ENCODE results near the gene BDKRB1. TPM values are rescaled to one million over a fixed set of nuclear protein-coding genes. Genes with fewer than 3 reads are reported as not detected.

Gene BDKRB1
- total RNA-seq, 2 donors from 2014 or later, result not detected

- ATAC-seq (replicated peaks), result no peak
- Mint-ChIP-seq H3K4me3 (no peak overlapping the region), H3K27ac (no peak overlapping the region), H3K9me3 (no peaks in the 10 kb centered on the region), H3K4me1 (no peaks in the 10 kb centered on the region), H3K27me3 (peaks cover 10% of the 10 kb centered on the region), H3K36me3 (ENCODE audit: low read depth) (no peaks in the 10 kb centered on the region)
Observed at GRCh38 chr14:96225213-96225612, 30.8 kb upstream of the BDKRB1 start.

- H3K4me1 Mint-ChIP-seq, result no peaks in the 10 kb centered on the region
- peaks cover 7% of the 10 kb centered on the region for H3K27me3 Mint-ChIP-seq
Observed at GRCh38 chr14:96225745-96226151, 30.3 kb upstream of the BDKRB1 start.

GRCh38 chr14:96227428-96227827 lies 28.6 kb upstream of the BDKRB1 start:
- H3K36me3 Mint-ChIP-seq (ENCODE audit: low read depth), result no peaks in the 10 kb centered on the region
- H3K27ac Mint-ChIP-seq, result no peak overlapping the region
- no peaks in the 10 kb centered on the region for H3K27me3 Mint-ChIP-seq
- H3K4me3 Mint-ChIP-seq, result no peak overlapping the region
- H3K4me1 Mint-ChIP-seq, result no peaks in the 10 kb centered on the region
- no peaks in the 10 kb centered on the region for H3K9me3 Mint-ChIP-seq
- ATAC-seq (replicated peaks), result no peak

More at GRCh38 chr14:96225745-96226151, 30.3 kb upstream of the BDKRB1 start:
- Mint-ChIP-seq H3K9me3 (no peaks in the 10 kb centered on the region), H3K4me3 (no peak overlapping the region), H3K27ac (no peak overlapping the region), H3K36me3 (ENCODE audit: low read depth) (no peaks in the 10 kb centered on the region)
- ATAC-seq (replicated peaks), result no peak

- Mint-ChIP-seq H3K36me3 (ENCODE audit: low read depth) (no peaks in the 10 kb centered on the region), H3K9me3 (no peaks in the 10 kb centered on the region), H3K27me3 (no peaks in the 10 kb centered on the region), H3K27ac (no peak overlapping the region), H3K4me1 (no peaks in the 10 kb centered on the region), H3K4me3 (no peak overlapping the region)
- ATAC-seq (replicated peaks), result no peak
Observed at GRCh38 chr14:96229315-96229714, 26.7 kb upstream of the BDKRB1 start.

GRCh38 chr14:96231056-96231455 lies 25.0 kb upstream of the BDKRB1 start:
- Mint-ChIP-seq H3K27ac (no peak overlapping the region), H3K9me3 (no peaks in the 10 kb centered on the region), H3K36me3 (ENCODE audit: low read depth) (no peaks in the 10 kb centered on the region), H3K4me3 (no peak overlapping the region), H3K27me3 (peaks cover 5% of the 10 kb centered on the region), H3K4me1 (peaks cover 4% of the 10 kb centered on the region)
- ATAC-seq (replicated peaks), result no peak

GRCh38 chr14:96231526-96232130 lies 24.4 kb upstream of the BDKRB1 start:
- Mint-ChIP-seq H3K27ac (no peak overlapping the region), H3K27me3 (peaks cover 5% of the 10 kb centered on the region), H3K4me3 (no peak overlapping the region), H3K36me3 (ENCODE audit: low read depth) (no peaks in the 10 kb centered on the region), H3K9me3 (no peaks in the 10 kb centered on the region), H3K4me1 (peaks cover 4% of the 10 kb centered on the region)
- ATAC-seq (replicated peaks), result no peak

- no peak overlapping the region for H3K4me3 Mint-ChIP-seq
- no peak overlapping the region for H3K27ac Mint-ChIP-seq
- peaks cover 5% of the 10 kb centered on the region for H3K27me3 Mint-ChIP-seq
- no peaks in the 10 kb centered on the region for H3K9me3 Mint-ChIP-seq
- no peaks in the 10 kb centered on the region for H3K36me3 Mint-ChIP-seq (ENCODE audit: low read depth)
- no peak for ATAC-seq (replicated peaks)
- H3K4me1 Mint-ChIP-seq, result peaks cover 4% of the 10 kb centered on the region
Observed at GRCh38 chr14:96232506-96232905, 23.5 kb upstream of the BDKRB1 start.

- H3K4me1 Mint-ChIP-seq, result peaks cover 4% of the 10 kb centered on the region
- ATAC-seq (replicated peaks), result no peak
- H3K4me3 Mint-ChIP-seq, result no peak overlapping the region
- no peaks in the 10 kb centered on the region for H3K9me3 Mint-ChIP-seq
- peaks cover 5% of the 10 kb centered on the region for H3K27me3 Mint-ChIP-seq
- H3K36me3 Mint-ChIP-seq (ENCODE audit: low read depth), result no peaks in the 10 kb centered on the region
- no peak overlapping the region for H3K27ac Mint-ChIP-seq
Observed at GRCh38 chr14:96233661-96234060, 22.3 kb upstream of the BDKRB1 start.

GRCh38 chr14:96235426-96235825 lies 20.6 kb upstream of the BDKRB1 start:
- Mint-ChIP-seq H3K27me3 (peaks cover 9% of the 10 kb centered on the region), H3K36me3 (ENCODE audit: low read depth) (no peaks in the 10 kb centered on the region), H3K4me3 (no peak overlapping the region), H3K9me3 (no peaks in the 10 kb centered on the region), H3K27ac (no peak overlapping the region), H3K4me1 (peaks cover 4% of the 10 kb centered on the region)
- no peak for ATAC-seq (replicated peaks)

- no peak for ATAC-seq (replicated peaks)
- Mint-ChIP-seq H3K27me3 (peaks cover 9% of the 10 kb centered on the region), H3K4me3 (no peak overlapping the region), H3K4me1 (peaks cover 4% of the 10 kb centered on the region), H3K9me3 (no peaks in the 10 kb centered on the region), H3K27ac (no peak overlapping the region), H3K36me3 (ENCODE audit: low read depth) (no peaks in the 10 kb centered on the region)
Observed at GRCh38 chr14:96237641-96238040, 18.4 kb upstream of the BDKRB1 start.

- Mint-ChIP-seq H3K27ac (no peak overlapping the region), H3K4me3 (no peak overlapping the region), H3K9me3 (no peaks in the 10 kb centered on the region)
Observed at GRCh38 chr14:96238676-96239265, 17.2 kb upstream of the BDKRB1 start.

GRCh38 chr14:96239711-96240141 lies 16.3 kb upstream of the BDKRB1 start:
- H3K4me3 Mint-ChIP-seq, result no peak overlapping the region
- ATAC-seq (replicated peaks), result no peak
- H3K27ac Mint-ChIP-seq, result no peak overlapping the region
- H3K27me3 Mint-ChIP-seq, result peaks cover 9% of the 10 kb centered on the region
- peaks cover 4% of the 10 kb centered on the region for H3K4me1 Mint-ChIP-seq
- H3K36me3 Mint-ChIP-seq (ENCODE audit: low read depth), result no peaks in the 10 kb centered on the region
- no peaks in the 10 kb centered on the region for H3K9me3 Mint-ChIP-seq

More at GRCh38 chr14:96238676-96239265, 17.2 kb upstream of the BDKRB1 start:
- ATAC-seq (replicated peaks), result no peak
- no peaks in the 10 kb centered on the region for H3K36me3 Mint-ChIP-seq (ENCODE audit: low read depth)
- peaks cover 9% of the 10 kb centered on the region for H3K27me3 Mint-ChIP-seq
- H3K4me1 Mint-ChIP-seq, result peaks cover 4% of the 10 kb centered on the region

GRCh38 chr14:96240641-96241040 lies 15.4 kb upstream of the BDKRB1 start:
- no peaks in the 10 kb centered on the region for H3K4me1 Mint-ChIP-seq
- no peak for ATAC-seq (replicated peaks)

GRCh38 chr14:96242126-96242525 lies 13.9 kb upstream of the BDKRB1 start:
- no peaks in the 10 kb centered on the region for H3K9me3 Mint-ChIP-seq
- no peak for ATAC-seq (replicated peaks)
- H3K4me3 Mint-ChIP-seq, result no peak overlapping the region
- no peak overlapping the region for H3K27ac Mint-ChIP-seq
- no peaks in the 10 kb centered on the region for H3K36me3 Mint-ChIP-seq (ENCODE audit: low read depth)
- H3K4me1 Mint-ChIP-seq, result no peaks in the 10 kb centered on the region
- H3K27me3 Mint-ChIP-seq, result peaks cover 9% of the 10 kb centered on the region

More at GRCh38 chr14:96240641-96241040, 15.4 kb upstream of the BDKRB1 start:
- no peak overlapping the region for H3K4me3 Mint-ChIP-seq
- no peaks in the 10 kb centered on the region for H3K36me3 Mint-ChIP-seq (ENCODE audit: low read depth)
- H3K27me3 Mint-ChIP-seq, result peaks cover 9% of the 10 kb centered on the region
- H3K27ac Mint-ChIP-seq, result no peak overlapping the region
- no peaks in the 10 kb centered on the region for H3K9me3 Mint-ChIP-seq

GRCh38 chr14:96243785-96244184 lies 12.2 kb upstream of the BDKRB1 start:
- Mint-ChIP-seq H3K27me3 (peaks cover 9% of the 10 kb centered on the region), H3K4me1 (no peaks in the 10 kb centered on the region), H3K9me3 (no peaks in the 10 kb centered on the region)

More at GRCh38 chr14:96243785-96244184, 12.2 kb upstream of the BDKRB1 start:
- Mint-ChIP-seq H3K36me3 (ENCODE audit: low read depth) (no peaks in the 10 kb centered on the region), H3K27ac (no peak overlapping the region), H3K4me3 (no peak overlapping the region)
- ATAC-seq (replicated peaks), result no peak

All from activated T-helper 17 cell treated with anti-CD3 and anti-CD28 coated beads, Interleukin-2, amount 50 U/mL, for 72 hours (primary cell).